ENCODE results near the gene TMEM52. TPM values are rescaled to one million over a fixed set of nuclear protein-coding genes. Genes with fewer than 3 reads are reported as not detected.

TMEM52 gene
- total and polyA plus RNA-seq, 10 donors: 0.35 to 4.7 (median 1.7) TPM; not detected in 1

DNA sequence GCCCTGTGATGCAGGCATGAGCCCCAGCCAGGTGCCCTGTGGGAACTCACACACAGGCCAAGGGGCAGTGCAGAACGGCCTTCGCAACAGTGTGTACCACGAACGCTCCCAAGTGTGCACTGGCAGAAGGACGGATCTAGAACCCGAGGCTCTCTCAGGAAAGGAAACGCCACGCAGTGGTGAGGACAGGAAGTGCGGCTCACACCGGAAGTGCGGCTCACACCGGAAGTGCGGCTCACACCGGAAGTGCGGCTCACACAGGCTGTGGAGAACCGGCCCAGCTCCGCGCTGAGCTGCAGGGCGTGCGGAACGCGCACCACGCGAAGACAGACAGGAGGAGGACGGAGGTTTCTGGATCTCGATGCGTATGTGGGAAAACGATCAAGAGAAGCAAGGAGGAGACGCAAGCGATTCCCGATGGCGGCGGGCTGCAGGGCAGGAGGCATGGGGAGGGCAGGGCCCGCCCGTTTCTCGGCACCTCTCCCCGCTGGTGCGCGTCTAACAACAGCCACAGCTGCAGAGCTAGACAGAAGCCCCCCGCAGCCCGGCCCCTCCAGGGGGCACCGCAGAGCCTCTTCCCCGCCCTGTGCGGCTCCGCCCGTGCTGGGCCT is 35.9 kb upstream of the TMEM52 start:
- no peaks in the 10 kb centered on the region for H3K36me3 ChIP-seq
- H3K27me3 ChIP-seq (replicated peaks in 1 of 7): peaks cover 0 to 48% (median 5%) of the 10 kb centered on the region in 7 donors
- H3K9me3 ChIP-seq: peaks cover 0 to 16% (median 6%) of the 10 kb centered on the region in 8 donors
- H3K27ac ChIP-seq: no peak overlapping the region
- no peak overlapping the region for H3K4me3 ChIP-seq
- 76 to 89% (median 84%) methylated on average over 45 to 46 of the region's 46 CpGs for WGBS, 5 donors
- peak; percentile 63 for DNase-seq
- intact Hi-C loops (cut with DNase I; ENCODE audit: low total_unique reads): no loop called here
- TF ChIP-seq POLR2A (IDR thresholded peaks at IDR 0.05): no peak
- TF ChIP-seq, protein P1, sequence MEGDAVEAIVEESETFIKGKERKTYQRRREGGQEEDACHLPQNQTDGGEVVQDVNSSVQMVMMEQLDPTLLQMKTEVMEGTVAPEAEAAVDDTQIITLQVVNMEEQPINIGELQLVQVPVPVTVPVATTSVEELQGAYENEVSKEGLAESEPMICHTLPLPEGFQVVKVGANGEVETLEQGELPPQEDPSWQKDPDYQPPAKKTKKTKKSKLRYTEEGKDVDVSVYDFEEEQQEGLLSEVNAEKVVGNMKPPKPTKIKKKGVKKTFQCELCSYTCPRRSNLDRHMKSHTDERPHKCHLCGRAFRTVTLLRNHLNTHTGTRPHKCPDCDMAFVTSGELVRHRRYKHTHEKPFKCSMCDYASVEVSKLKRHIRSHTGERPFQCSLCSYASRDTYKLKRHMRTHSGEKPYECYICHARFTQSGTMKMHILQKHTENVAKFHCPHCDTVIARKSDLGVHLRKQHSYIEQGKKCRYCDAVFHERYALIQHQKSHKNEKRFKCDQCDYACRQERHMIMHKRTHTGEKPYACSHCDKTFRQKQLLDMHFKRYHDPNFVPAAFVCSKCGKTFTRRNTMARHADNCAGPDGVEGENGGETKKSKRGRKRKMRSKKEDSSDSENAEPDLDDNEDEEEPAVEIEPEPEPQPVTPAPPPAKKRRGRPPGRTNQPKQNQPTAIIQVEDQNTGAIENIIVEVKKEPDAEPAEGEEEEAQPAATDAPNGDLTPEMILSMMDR (IDR thresholded peaks at IDR 0.05 in 8 of 11, conservative IDR thresholded peaks at IDR 0.05 in 3 of 11): no peak
- no peak for TF ChIP-seq POLR2AphosphoS5 (IDR thresholded peaks at IDR 0.05)
- peaks cover 0 to 6% (median 3%) of the 10 kb centered on the region in 6 donors for H3K4me1 ChIP-seq

DNA sequence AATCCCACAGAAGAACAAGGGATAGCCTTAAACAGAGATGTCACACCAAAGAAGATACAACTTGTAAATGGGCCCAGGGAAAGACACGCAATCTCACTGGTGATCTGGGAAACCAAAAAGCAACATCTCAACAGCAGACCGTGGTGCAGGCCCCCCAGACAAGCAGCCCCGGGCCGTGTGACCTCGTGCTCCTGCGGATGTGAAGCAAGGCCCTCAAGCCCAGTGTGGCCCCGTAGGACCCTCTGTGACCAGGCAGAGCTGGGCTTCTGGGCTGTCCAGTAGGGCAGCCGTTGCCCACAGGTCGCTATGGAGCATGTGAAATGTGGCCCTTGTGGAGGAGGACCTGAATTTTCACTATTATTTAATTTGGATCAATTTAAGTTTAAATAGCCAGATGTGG is 34.9 kb upstream of the TMEM52 start:
- Histone ChIP-seq H3K36me3 (no peaks in the 10 kb centered on the region), H3K27ac (no peak overlapping the region), H3K9me3 (peaks cover 0 to 16% (median 6%) of the 10 kb centered on the region in 8 donors), H3K27me3 (replicated peaks in 1 of 7) (peaks cover 0 to 39% (median 0%) of the 10 kb centered on the region in 7 donors), H3K4me3 (no peak overlapping the region), H3K4me1 (no peaks in the 10 kb centered on the region)
- TF ChIP-seq POLR2A (IDR thresholded peaks at IDR 0.05) (no peak), POLR2AphosphoS5 (IDR thresholded peaks at IDR 0.05) (no peak)
- TF ChIP-seq, protein P1 (IDR thresholded peaks at IDR 0.05 in 8 of 11, conservative IDR thresholded peaks at IDR 0.05 in 3 of 11): no peak
- DNase-seq: no peak
- 85 to 95% (median 88%) methylated on average over 6 to 9 of the region's 9 CpGs for WGBS, 5 donors
- intact Hi-C loops (cut with DNase I; ENCODE audit: low total_unique reads): no loop called here

DNA sequence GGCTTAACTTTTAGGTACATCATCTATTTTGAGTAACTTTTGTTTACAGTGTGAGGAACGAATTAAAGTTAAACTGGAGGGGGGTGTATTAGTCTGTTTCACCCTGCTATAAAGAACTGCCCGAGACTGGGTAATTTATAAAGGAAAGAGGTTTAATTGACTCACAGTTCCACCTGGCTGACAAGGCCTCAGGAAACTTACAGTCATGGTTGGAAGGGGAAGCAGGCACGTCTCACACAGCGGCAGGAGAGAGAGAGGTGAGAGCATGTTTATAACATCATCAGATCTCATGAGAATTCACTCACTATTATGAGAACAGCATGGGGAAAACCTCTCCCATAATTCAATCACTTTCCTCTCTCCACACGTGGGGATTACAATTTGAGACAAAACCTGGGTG is 31.9 kb upstream of the TMEM52 start:
- DNase-seq: no peak
- peaks cover 0 to 3% (median 0%) of the 10 kb centered on the region in 6 donors for H3K4me1 ChIP-seq
- TF ChIP-seq POLR2A (IDR thresholded peaks at IDR 0.05): no peak
- TF ChIP-seq, protein P1 (IDR thresholded peaks at IDR 0.05 in 8 of 11, conservative IDR thresholded peaks at IDR 0.05 in 3 of 11): no peak
- TF ChIP-seq POLR2AphosphoS5 (IDR thresholded peaks at IDR 0.05): no peak
- no peak overlapping the region for H3K27ac ChIP-seq
- no peak overlapping the region for H3K4me3 ChIP-seq
- peaks cover 0 to 16% (median 6%) of the 10 kb centered on the region in 8 donors for H3K9me3 ChIP-seq
- peaks cover 0 to 15% (median 0%) of the 10 kb centered on the region in 7 donors for H3K27me3 ChIP-seq (replicated peaks in 1 of 7)
- whole genome bisulfite sequencing, 5 donors: 80 to 87% (median 87%) methylated on average over 5 of the region's 5 CpGs
- intact Hi-C loops (cut with DNase I; ENCODE audit: low total_unique reads): no loop called here
- no peaks in the 10 kb centered on the region for H3K36me3 ChIP-seq

DNA sequence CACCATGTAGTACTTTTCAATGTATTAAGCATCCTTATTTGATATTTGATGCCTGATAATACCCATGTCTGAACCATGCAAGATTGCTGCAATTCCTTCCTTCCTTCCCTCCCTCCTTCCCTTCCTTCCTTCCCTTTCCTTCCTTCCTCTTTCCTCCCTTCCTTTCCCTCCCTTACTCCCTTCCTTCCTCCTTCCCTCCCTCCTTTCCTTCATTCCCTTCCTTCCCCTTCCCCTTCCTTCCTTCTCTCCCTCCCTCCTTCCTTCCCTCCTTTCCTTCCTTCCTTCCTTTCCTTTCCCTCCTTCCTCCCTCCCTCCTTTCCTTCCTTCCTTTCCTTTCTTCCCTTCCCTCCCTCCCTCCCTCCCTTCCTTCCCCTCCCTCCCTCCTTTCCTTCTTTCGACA is 29.7 kb upstream of the TMEM52 start:
- peaks cover 0 to 10% (median 6%) of the 10 kb centered on the region in 6 donors for H3K4me1 ChIP-seq
- intact Hi-C loops (cut with DNase I; ENCODE audit: low total_unique reads): loop anchor here (10.0 kb wide), 1 partner anchor 96 kb away; no protein-coding TSS in a partner anchor
- WGBS, 5 donors: 21 to 57% (median 44%) methylated on average over 1 of the region's 1 CpG
- peaks cover 0 to 16% (median 6%) of the 10 kb centered on the region in 8 donors for H3K9me3 ChIP-seq
- no peaks in the 10 kb centered on the region for H3K36me3 ChIP-seq
- peaks cover 0 to 15% (median 0%) of the 10 kb centered on the region in 7 donors for H3K27me3 ChIP-seq (replicated peaks in 1 of 7)
- no peak overlapping the region for H3K4me3 ChIP-seq
- H3K27ac ChIP-seq: no peak overlapping the region
- TF ChIP-seq, protein P1 (IDR thresholded peaks at IDR 0.05 in 8 of 11, conservative IDR thresholded peaks at IDR 0.05 in 3 of 11): no peak
- no peak for TF ChIP-seq POLR2AphosphoS5 (IDR thresholded peaks at IDR 0.05)
- no peak for TF ChIP-seq POLR2A (IDR thresholded peaks at IDR 0.05)
- no peak for DNase-seq

Data from spleen (tissue), 11 donors.